Islet precursor cell (in vitro differentiated cells): Measurements from ENCODE around the gene CLDN3.

Experiments
- DNase-seq: peaks from one replicate; pipeline ENCODE4 v3.0.0-alpha.2; 2018

CLDN3 gene

GRCh38 chr7:73770860-73771670 is 995 bp upstream of the CLDN3 start:
- DNase-seq = no peak

- no peak for DNase-seq
These were observed 529 bp downstream of the CLDN3 start for GRCh38 chr7:73769481-73770001.

- DNase-seq = no peak
These were observed 1.2 kb downstream of the CLDN3 start for GRCh38 chr7:73768641-73769480.

GRCh38 chr7:73766556-73767229 is 3.4 kb downstream of the CLDN3 start:
- DNase-seq = no peak

DNA sequence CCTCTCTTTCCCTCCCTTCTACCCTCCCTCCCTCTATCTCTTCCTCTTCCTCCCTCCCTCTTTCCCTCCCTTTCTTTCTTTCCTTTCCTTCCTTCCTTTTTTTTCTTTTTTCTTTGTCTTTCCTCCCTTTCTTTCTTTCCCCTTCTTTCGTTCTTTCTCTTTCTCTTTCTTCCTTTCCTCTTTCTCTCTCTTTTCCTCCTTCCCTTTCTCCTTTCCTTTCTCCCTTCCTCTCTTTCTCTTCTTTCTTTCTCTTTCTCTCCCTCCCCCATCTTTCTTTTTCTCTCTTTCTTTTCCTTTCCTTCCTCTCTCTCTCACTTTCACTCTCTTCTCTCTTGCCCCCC is 7.4 kb downstream of the CLDN3 start:
- DNase-seq = no peak

- DNase-seq = no peak
These were observed 8.0 kb downstream of the CLDN3 start for GRCh38 chr7:73761854-73762658.

DNA sequence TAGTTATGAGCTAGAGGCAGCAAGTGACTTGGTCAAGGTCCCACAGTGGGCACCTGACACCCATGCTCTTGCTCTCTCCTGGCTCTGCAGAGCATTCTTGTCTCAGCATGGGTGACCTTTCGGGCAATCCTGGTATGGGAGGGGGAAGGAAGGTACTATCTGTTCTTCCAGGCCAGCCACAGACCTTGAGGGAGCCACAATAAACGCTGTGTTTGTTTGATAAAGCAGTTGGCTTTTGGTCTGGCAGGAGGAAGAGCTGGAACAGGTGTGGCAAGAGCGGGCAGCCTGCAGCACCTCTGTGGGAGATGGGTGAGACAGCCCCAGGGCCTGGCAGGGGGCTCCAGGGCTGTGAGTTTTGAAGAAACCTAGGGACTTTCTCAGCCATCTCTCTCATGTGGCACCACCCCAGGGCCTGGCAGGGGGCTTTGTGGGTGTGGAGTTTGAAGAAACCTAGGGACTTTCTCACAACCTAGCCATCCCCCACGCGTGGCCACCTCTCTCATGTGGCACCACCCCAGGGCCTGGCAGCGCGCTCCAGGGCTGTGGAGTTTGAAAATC is 11.4 kb downstream of the CLDN3 start:
- no peak for DNase-seq

- DNase-seq = no peak
These were observed 19.9 kb downstream of the CLDN3 start for GRCh38 chr7:73749931-73750776.

GRCh38 chr7:73746378-73746777 is 23.7 kb downstream of the CLDN3 start:
- DNase-seq = no peak

DNA sequence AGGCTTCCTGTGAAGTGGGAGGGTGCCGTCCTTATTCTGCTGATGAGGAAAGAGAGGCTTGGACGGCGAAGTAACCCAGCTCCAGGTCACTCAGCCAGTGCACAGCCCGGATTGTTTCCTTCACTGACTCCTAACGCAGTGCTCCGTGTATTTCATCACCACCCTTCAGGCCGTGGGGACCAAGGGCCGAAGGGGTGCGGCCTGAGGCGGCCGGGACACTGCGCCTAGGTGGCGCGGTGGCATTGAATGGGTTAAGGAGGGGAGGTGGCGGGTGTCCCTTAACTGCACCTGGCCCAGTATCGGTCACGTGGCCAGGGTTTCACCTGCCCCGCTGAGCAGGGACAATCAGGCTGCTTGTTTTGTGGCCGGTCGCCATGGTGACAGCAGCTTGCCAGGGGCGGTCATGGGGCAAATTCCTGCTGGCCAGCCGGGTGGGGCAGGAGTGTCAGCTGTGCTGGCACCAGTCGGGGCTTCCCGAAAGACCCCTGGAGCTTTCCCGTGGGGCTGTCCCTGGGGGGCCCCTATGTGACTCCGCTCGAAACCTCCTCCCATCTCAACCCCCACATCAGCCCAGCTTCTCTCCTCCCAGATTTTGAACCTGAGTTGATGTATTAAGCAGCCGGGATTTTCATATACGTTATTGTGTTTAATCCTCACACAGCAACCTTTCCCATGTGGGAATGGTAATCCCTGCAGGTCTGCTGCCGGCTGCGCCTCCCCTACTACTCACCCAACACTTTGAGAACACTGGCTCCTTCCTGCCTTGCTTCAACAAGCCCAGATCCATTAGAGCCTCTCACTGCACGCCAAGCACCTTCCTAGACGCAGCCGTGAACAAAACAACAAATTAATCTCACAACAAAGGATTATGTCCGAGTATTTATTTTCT is 27.1 kb downstream of the CLDN3 start:
- DNase-seq = peak; percentile 96

DNA sequence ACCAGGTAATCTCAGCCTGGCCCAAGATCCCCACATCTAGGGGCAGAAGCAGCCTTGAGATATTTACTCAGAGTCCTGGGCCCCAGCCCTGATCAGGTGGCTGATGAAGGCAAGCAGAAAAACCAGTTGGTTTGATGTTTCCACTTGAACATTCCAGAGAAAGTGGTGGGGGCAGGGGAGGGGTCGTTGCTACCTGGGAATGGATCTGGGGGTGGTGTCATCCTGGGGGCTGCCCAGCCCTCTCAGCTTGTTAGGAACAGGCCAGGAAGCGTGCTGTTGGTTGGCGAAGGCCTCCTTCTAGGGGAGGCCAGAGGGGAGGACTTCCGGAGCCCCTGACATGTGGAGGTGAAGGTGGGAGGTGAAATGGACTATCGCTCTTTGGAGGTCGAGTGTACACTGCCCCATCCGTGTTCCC is 27.7 kb downstream of the CLDN3 start:
- DNase-seq = peak; percentile 91

GRCh38 chr7:73741600-73741999 is 28.5 kb downstream of the CLDN3 start:
- DNase-seq = no peak

GRCh38 chr7:73740771-73741170 is 29.3 kb downstream of the CLDN3 start:
- peak; percentile 78 for DNase-seq

DNA sequence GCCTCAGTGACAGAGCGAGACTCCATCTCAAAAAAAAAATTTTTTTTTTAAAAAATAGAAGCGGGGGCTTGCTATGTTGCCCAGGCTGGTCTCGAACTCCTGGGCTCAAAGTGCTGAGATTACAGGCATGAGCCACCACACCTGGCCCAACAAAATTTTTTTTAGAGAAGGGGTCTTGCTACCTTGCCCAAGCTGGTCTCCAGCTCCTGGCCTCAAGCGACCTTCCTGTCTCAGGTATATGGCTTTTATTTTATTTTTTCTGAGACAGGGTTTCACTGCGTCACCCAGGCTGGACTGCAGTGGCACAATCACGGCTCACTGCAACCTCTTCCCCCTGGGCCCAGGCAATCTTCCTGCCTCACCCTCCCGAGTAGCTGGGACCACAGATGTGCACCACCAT is 29.9 kb downstream of the CLDN3 start:
- no peak for DNase-seq

DNA sequence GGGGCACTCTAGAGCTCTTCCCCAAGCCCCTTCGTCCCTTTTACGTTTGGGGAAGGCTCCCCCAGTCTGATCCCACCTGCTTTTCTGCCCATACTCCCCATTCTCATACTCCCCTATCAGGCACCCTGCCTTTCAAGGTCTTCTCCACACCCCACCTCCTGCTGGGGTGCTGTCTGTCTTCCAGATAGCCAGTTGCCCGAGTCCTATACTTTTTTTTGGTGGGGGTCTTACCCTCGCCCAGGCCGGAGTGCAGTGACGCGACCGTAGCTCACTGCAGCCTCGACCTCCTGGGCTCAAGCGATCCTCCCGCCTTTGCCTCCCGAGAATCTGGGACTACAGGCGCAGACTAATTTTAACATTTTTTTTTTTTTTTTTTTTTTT is 30.7 kb downstream of the CLDN3 start:
- DNase-seq = no peak

- DNase-seq = peak; percentile 99
These were observed 31.3 kb downstream of the CLDN3 start, which contains the start of gene ABHD11 for GRCh38 chr7:73738612-73739386. TSS of gene ABHD11 (minus strand) at chr7:73738802. CDS start at chr7:73738770, 32 bp downstream.

DNA sequence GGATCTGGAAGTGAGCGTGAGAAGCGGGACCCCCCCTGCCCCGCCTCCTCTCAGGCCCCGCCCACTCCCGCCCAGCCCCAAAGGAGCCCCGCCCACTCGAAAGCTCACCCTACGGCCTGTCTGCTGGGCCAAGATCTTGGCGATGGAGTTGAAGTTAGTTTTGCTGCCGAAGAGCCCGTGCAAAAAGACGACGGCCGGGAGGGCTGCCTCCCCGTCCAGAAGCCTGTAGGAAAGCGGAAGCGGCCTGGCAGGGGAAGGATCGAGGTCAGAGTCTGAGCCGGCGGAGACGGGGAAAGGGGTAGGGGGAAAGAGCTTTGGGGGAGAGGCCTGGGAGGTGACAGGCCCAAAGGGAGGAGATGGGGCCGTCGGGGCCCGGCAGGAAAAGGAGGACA is 31.9 kb downstream of the CLDN3 start:
- peak; percentile 79 for DNase-seq

DNA sequence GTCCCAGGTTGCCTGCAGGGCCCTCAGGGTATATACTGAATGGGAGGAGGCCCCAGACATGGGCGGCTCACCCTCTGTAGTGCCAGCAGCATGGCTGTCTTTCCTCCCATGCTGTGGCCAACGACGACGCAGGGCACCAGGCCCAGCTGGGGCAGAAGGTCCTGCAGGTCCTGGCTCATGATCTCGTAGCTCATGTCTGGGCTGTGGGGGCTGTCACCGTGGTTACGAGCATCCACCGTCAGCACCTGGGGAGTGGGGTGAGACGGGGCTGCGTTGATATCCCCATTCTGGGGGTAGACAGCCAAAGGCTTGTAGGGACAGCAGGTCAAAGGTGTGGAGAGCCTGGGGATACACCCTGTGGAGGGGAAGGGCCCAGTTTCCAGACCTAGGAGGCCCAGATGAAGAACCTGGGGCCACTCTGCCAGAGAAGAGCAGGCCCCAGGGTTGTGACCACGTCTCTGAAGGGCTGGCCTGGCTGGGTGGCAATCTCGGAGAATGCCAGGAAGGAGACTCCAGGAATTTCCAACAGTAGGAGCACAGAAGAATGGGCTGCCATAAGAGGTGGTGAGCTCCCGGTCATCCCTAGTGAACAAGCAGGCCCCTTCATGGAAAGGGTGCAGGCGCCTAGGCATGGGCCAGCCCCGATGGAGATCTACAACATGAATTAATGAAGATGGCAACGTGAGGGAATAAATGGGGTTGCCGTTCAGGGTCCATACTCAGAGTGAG is 32.4 kb downstream of the CLDN3 start:
- DNase-seq = no peak

GRCh38 chr7:73736885-73737284 is 33.2 kb downstream of the CLDN3 start:
- no peak for DNase-seq
